ENCODE results near the gene NACA2. TPM values are rescaled to one million over a fixed set of nuclear protein-coding genes. Genes with fewer than 3 reads are reported as not detected.
"Not testable (repeated sequence)": the region's sequence is repeated elsewhere in the genome, so short reads cannot be mapped to it uniquely, and the experiment has no call there.

The NACA2 gene
- total and polyA plus RNA-seq, 4 experiments from 2014 or later = not detected

GRCh38 chr17:61591930-61592329 lies 911 bp upstream of the NACA2 start:
- Mint-ChIP-seq H3K27me3 (peaks cover 11 to 19% of the 10 kb centered on the region in 2 donors), H3K4me3 (no peak overlapping the region), H3K4me1 (no peaks in the 10 kb centered on the region), H3K36me3 (no peaks in the 10 kb centered on the region), H3K27ac (no peak overlapping the region), H3K9me3 (no peaks in the 10 kb centered on the region)
- Histone ChIP-seq H3K36me3 (ENCODE audit: insufficient read depth, low read length) (no peaks in the 10 kb centered on the region), H3K4me1 (ENCODE audit: insufficient read depth, low read length) (no peaks in the 10 kb centered on the region), H3K4me3 (ENCODE audit: low read length in 2 of 2) (no peak overlapping the region), H3K27ac (ENCODE audit: low read depth, low read length) (no peak overlapping the region), H3K9me3 (ENCODE audit: control insufficient read depth in 1 of 2, low read length in 2 of 2) (no peaks in the 10 kb centered on the region), H3K27me3 (ENCODE audit: insufficient read depth, low read length) (no peaks in the 10 kb centered on the region)
- intact Hi-C loops (cut with micrococcal nuclease) = no loop called here
- POLR2A ChIA-PET (ENCODE audit: partially characterized antibody) = no interaction called here
- CTCF ChIA-PET (ENCODE audit: partially characterized antibody) = no interaction called here
- DNase-seq = no peak

GRCh38 chr17:61589990-61590389 lies 1.0 kb downstream of the NACA2 start:
- DNase-seq = no peak
- ChIA-PET CTCF (ENCODE audit: partially characterized antibody) (no interaction called here), POLR2A (ENCODE audit: partially characterized antibody) (no interaction called here)
- H3K9me3 Mint-ChIP-seq = no peaks in the 10 kb centered on the region
- no peaks in the 10 kb centered on the region for H3K9me3 ChIP-seq (ENCODE audit: control insufficient read depth in 1 of 2, low read length in 2 of 2)
- no peak overlapping the region for H3K4me3 ChIP-seq (ENCODE audit: low read length in 2 of 2)
- no peaks in the 10 kb centered on the region for H3K4me1 Mint-ChIP-seq
- peaks cover 11 to 14% of the 10 kb centered on the region in 2 donors for H3K27me3 Mint-ChIP-seq
- no peak overlapping the region for H3K27ac Mint-ChIP-seq
- no peaks in the 10 kb centered on the region for H3K27me3 ChIP-seq (ENCODE audit: insufficient read depth, low read length)
- H3K27ac ChIP-seq (ENCODE audit: low read depth, low read length) = no peak overlapping the region
- no peaks in the 10 kb centered on the region for H3K36me3 Mint-ChIP-seq
- H3K4me3 Mint-ChIP-seq = no peak overlapping the region
- no peaks in the 10 kb centered on the region for H3K4me1 ChIP-seq (ENCODE audit: insufficient read depth, low read length)
- intact Hi-C loops (cut with micrococcal nuclease) = no loop called here
- H3K36me3 ChIP-seq (ENCODE audit: insufficient read depth, low read length) = no peaks in the 10 kb centered on the region

- H3K4me1 ChIP-seq (ENCODE audit: insufficient read depth, low read length) = no peaks in the 10 kb centered on the region
- Mint-ChIP-seq H3K27me3 (peaks cover 3 to 10% of the 10 kb centered on the region in 2 donors), H3K36me3 (no peaks in the 10 kb centered on the region), H3K9me3 (no peaks in the 10 kb centered on the region), H3K4me3 (no peak overlapping the region), H3K27ac (no peak overlapping the region), H3K4me1 (no peaks in the 10 kb centered on the region)
- no peaks in the 10 kb centered on the region for H3K36me3 ChIP-seq (ENCODE audit: insufficient read depth, low read length)
- no peak overlapping the region for H3K4me3 ChIP-seq (ENCODE audit: low read length in 2 of 2)
- CTCF ChIA-PET (ENCODE audit: partially characterized antibody) = no interaction called here
- POLR2A ChIA-PET (ENCODE audit: partially characterized antibody) = no interaction called here
- no peaks in the 10 kb centered on the region for H3K27me3 ChIP-seq (ENCODE audit: insufficient read depth, low read length)
- DNase-seq = no peak
- intact Hi-C loops (cut with micrococcal nuclease) = no loop called here
- H3K27ac ChIP-seq (ENCODE audit: low read depth, low read length) = no peak overlapping the region
- H3K9me3 ChIP-seq (ENCODE audit: control insufficient read depth in 1 of 2, low read length in 2 of 2) = no peaks in the 10 kb centered on the region
Observed at GRCh38 chr17:61587807-61588660, 3.0 kb downstream of the NACA2 start.

GRCh38 chr17:61587242-61587641 lies 3.8 kb downstream of the NACA2 start:
- CTCF ChIA-PET (ENCODE audit: partially characterized antibody) = no interaction called here
- no peaks in the 10 kb centered on the region for H3K36me3 Mint-ChIP-seq
- intact Hi-C loops (cut with micrococcal nuclease) = no loop called here

GRCh38 chr17:61586622-61587021 lies 4.4 kb downstream of the NACA2 start:
- H3K4me3 ChIP-seq (ENCODE audit: low read length in 2 of 2); H3K9me3 ChIP-seq (ENCODE audit: control insufficient read depth in 1 of 2, low read length in 2 of 2); CTCF ChIA-PET (ENCODE audit: partially characterized antibody); intact Hi-C loops (cut with micrococcal nuclease); H3K36me3 Mint-ChIP-seq; H3K9me3 Mint-ChIP-seq; POLR2A ChIA-PET (ENCODE audit: partially characterized antibody); H3K4me1 Mint-ChIP-seq; DNase-seq; H3K36me3 ChIP-seq (ENCODE audit: insufficient read depth, low read length); H3K27me3 ChIP-seq (ENCODE audit: insufficient read depth, low read length); H3K4me1 ChIP-seq (ENCODE audit: insufficient read depth, low read length); H3K4me3 Mint-ChIP-seq; H3K27ac ChIP-seq (ENCODE audit: low read depth, low read length); H3K27ac Mint-ChIP-seq: not testable (repeated sequence)
- peaks cover 6 to 13% of the 10 kb centered on the region in 2 donors for H3K27me3 Mint-ChIP-seq

More at GRCh38 chr17:61587242-61587641, 3.8 kb downstream of the NACA2 start:
- Mint-ChIP-seq H3K27ac (no peak overlapping the region), H3K4me3 (no peak overlapping the region), H3K4me1 (no peaks in the 10 kb centered on the region), H3K27me3 (peaks cover 2 to 10% of the 10 kb centered on the region in 2 donors), H3K9me3 (no peaks in the 10 kb centered on the region)
- Histone ChIP-seq H3K4me1 (ENCODE audit: insufficient read depth, low read length) (no peaks in the 10 kb centered on the region), H3K27ac (ENCODE audit: low read depth, low read length) (no peak overlapping the region), H3K36me3 (ENCODE audit: insufficient read depth, low read length) (no peaks in the 10 kb centered on the region), H3K27me3 (ENCODE audit: insufficient read depth, low read length) (no peaks in the 10 kb centered on the region), H3K4me3 (ENCODE audit: low read length in 2 of 2) (no peak overlapping the region), H3K9me3 (ENCODE audit: control insufficient read depth in 1 of 2, low read length in 2 of 2) (no peaks in the 10 kb centered on the region)
- DNase-seq = no peak
- POLR2A ChIA-PET (ENCODE audit: partially characterized antibody) = no interaction called here

GRCh38 chr17:61586031-61586566 lies 4.9 kb downstream of the NACA2 start:
- H3K4me1 Mint-ChIP-seq = no peaks in the 10 kb centered on the region
- intact Hi-C loops (cut with micrococcal nuclease) = no loop called here
- H3K27me3 ChIP-seq (ENCODE audit: insufficient read depth, low read length) = no peaks in the 10 kb centered on the region
- CTCF ChIA-PET (ENCODE audit: partially characterized antibody) = no interaction called here
- H3K27ac ChIP-seq (ENCODE audit: low read depth, low read length) = no peak overlapping the region
- no peak overlapping the region for H3K4me3 ChIP-seq (ENCODE audit: low read length in 2 of 2)
- H3K27me3 Mint-ChIP-seq = peaks cover 9 to 14% of the 10 kb centered on the region in 2 donors
- H3K4me3 Mint-ChIP-seq = no peak overlapping the region
- POLR2A ChIA-PET (ENCODE audit: partially characterized antibody) = no interaction called here
- no peaks in the 10 kb centered on the region for H3K9me3 Mint-ChIP-seq
- H3K4me1 ChIP-seq (ENCODE audit: insufficient read depth, low read length) = no peaks in the 10 kb centered on the region
- no peaks in the 10 kb centered on the region for H3K36me3 Mint-ChIP-seq
- H3K36me3 ChIP-seq (ENCODE audit: insufficient read depth, low read length) = no peaks in the 10 kb centered on the region
- no peak for DNase-seq
- H3K9me3 ChIP-seq (ENCODE audit: control insufficient read depth in 1 of 2, low read length in 2 of 2) = no peaks in the 10 kb centered on the region
- peak overlapping the region in 1 of 7 donors; percentile 47 for H3K27ac Mint-ChIP-seq

GRCh38 chr17:61584866-61585265 lies 6.2 kb downstream of the NACA2 start:
- Histone ChIP-seq H3K27ac (ENCODE audit: low read depth, low read length) (no peak overlapping the region), H3K27me3 (ENCODE audit: insufficient read depth, low read length) (no peaks in the 10 kb centered on the region), H3K9me3 (ENCODE audit: control insufficient read depth in 1 of 2, low read length in 2 of 2) (no peaks in the 10 kb centered on the region), H3K4me3 (ENCODE audit: low read length in 2 of 2) (no peak overlapping the region), H3K4me1 (ENCODE audit: insufficient read depth, low read length) (no peaks in the 10 kb centered on the region), H3K36me3 (ENCODE audit: insufficient read depth, low read length) (no peaks in the 10 kb centered on the region)
- no peak overlapping the region for H3K4me3 Mint-ChIP-seq
- ChIA-PET CTCF (ENCODE audit: partially characterized antibody) (no interaction called here), POLR2A (ENCODE audit: partially characterized antibody) (no interaction called here)
- no peak for DNase-seq
- H3K36me3 Mint-ChIP-seq = no peaks in the 10 kb centered on the region
- intact Hi-C loops (cut with micrococcal nuclease) = no loop called here
- H3K27me3 Mint-ChIP-seq = peaks cover 9 to 18% of the 10 kb centered on the region in 2 donors
- no peaks in the 10 kb centered on the region for H3K4me1 Mint-ChIP-seq
- no peak overlapping the region for H3K27ac Mint-ChIP-seq
- no peaks in the 10 kb centered on the region for H3K9me3 Mint-ChIP-seq

All from CD4-positive, alpha-beta memory T cell (primary cell).